Endodermal cell (in vitro differentiated cells): ENCODE measurements around the gene UCP1. TPM values are rescaled to one million over a fixed set of nuclear protein-coding genes. Genes with fewer than 3 reads are reported as not detected.

Experiments
- DNase-seq: peaks from one replicate; pipeline ENCODE4 v3.0.0-alpha.2; 2017
- H3K27ac ChIP-seq: 2 replicates; pipeline ENCODE4 v1.5.1; 2013; ENCODE audit warnings: mild to moderate bottlenecking, low read depth, low read length, moderate library complexity
- H3K27me3 ChIP-seq: 2 replicates; pipeline ENCODE4 v1.6.1; 2013; ENCODE audit warnings: mild to moderate bottlenecking, low read length, moderate library complexity; ENCODE audit not compliant: insufficient read depth, control insufficient read depth, poor library complexity, severe bottlenecking
- H3K36me3 ChIP-seq: 2 replicates; pipeline ENCODE4 v1.7.0; 2013; ENCODE audit warnings: mild to moderate bottlenecking, low read length, moderate library complexity; ENCODE audit not compliant: control insufficient read depth, insufficient read depth
- H3K4me1 ChIP-seq: one replicate; pipeline ENCODE4 v1.7.0; 2013; ENCODE audit warnings: low read length; ENCODE audit not compliant: control insufficient read depth, insufficient read depth
- H3K4me3 ChIP-seq: 2 replicates; pipeline ENCODE4 v1.5.1; 2013; ENCODE audit warnings: mild to moderate bottlenecking, low read length, moderate library complexity
- H3K9ac ChIP-seq: 2 replicates; pipeline ENCODE4 v1.6.1; 2013; ENCODE audit warnings: mild to moderate bottlenecking, low read length, moderate library complexity; ENCODE audit not compliant: poor library complexity, severe bottlenecking; ENCODE audit errors: extremely low read depth
- H3K9me3 ChIP-seq: 2 replicates; pipeline ENCODE4 v1.6.1; 2013; ENCODE audit warnings: mild to moderate bottlenecking, low read length, moderate library complexity; ENCODE audit not compliant: control insufficient read depth
- H3K27ac Mint-ChIP-seq: 2 replicates; pipeline ENCODE4 v1.8.0; 2020; ENCODE audit warnings: mixed read lengths
- H3K27me3 Mint-ChIP-seq: 2 replicates; pipeline ENCODE4 v1.8.0; 2021; ENCODE audit warnings: mild to moderate bottlenecking, mixed read lengths; ENCODE audit not compliant: insufficient read depth
- H3K36me3 Mint-ChIP-seq: 2 replicates; pipeline ENCODE4 v1.8.0; 2020; ENCODE audit warnings: low read depth, mixed read lengths
- H3K4me1 Mint-ChIP-seq: 2 replicates; pipeline ENCODE4 v1.8.0; 2020; ENCODE audit warnings: mixed read lengths
- H3K4me3 Mint-ChIP-seq: 2 replicates; pipeline ENCODE4 v1.8.0; 2020; ENCODE audit warnings: mild to moderate bottlenecking, moderate library complexity, mixed read lengths
- H3K9me3 Mint-ChIP-seq: 2 replicates; pipeline ENCODE4 v1.8.0; 2020; ENCODE audit warnings: mild to moderate bottlenecking, mixed read lengths
- CTCF ChIP-seq: fragments of 200-600 bp; sonication (generic); conservative IDR thresholded peaks from 2 replicates; pipeline ENCODE4 v1.5.0; 2021; ENCODE audit warnings: antibody characterized with exemption, mild to moderate bottlenecking
- WGBS, 2 experiments: methylation state at CpG; one replicate each; pipeline versions ENCODE4 v1.1.5 to v1.1.7; 2013; ENCODE audit warnings: missing lambda C conversion rate in 2 of 2, mixed read lengths in 1 of 2; ENCODE audit not compliant: insufficient coverage in 1 of 2, insufficient read length in 1 of 2; 5-methylcytosine and 5-hydroxymethylcytosine counted together
- total RNA-seq, 2 donors: library from RNA; stranded (reverse); fragmentation: NEBNext Ultra II Directional in 1 of 2; extraction: Animal tissue kit (Norgen Biotek cat#: 25700) in 1 of 2; gene quantifications; 2 replicates in 1 of 2; 3 replicates in 1 of 2; pipeline ENCODE4 v1.2.1, GENCODE V29; 2021

UCP1 gene
- total RNA-seq, 2 donors from 2014 or later = 0.24 TPM; not detected in 1

- Histone ChIP-seq H3K27me3 (no peaks in the 10 kb centered on the region), H3K36me3 (peaks cover 68% of the 10 kb centered on the region), H3K27ac (no peak overlapping the region), H3K4me1 (no peaks in the 10 kb centered on the region), H3K9me3 (no peaks in the 10 kb centered on the region), H3K9ac (no peak overlapping the region), H3K4me3 (no peak overlapping the region)
- WGBS, 2 experiments = 89 to 93% methylated on average over 3 to 4 of the region's 4 CpGs
- DNase-seq = no peak
- peaks cover 28% of the 10 kb centered on the region for H3K36me3 Mint-ChIP-seq
- H3K27me3 Mint-ChIP-seq = no peaks in the 10 kb centered on the region
- no peaks in the 10 kb centered on the region for H3K4me1 Mint-ChIP-seq
- no peak overlapping the region for H3K27ac Mint-ChIP-seq
- no peak overlapping the region for H3K4me3 Mint-ChIP-seq
- no peaks in the 10 kb centered on the region for H3K9me3 Mint-ChIP-seq
- TF ChIP-seq CTCF = no peak
These were observed 34.7 kb downstream of the UCP1 start for GRCh38 chr4:140533951-140534480.

DNA sequence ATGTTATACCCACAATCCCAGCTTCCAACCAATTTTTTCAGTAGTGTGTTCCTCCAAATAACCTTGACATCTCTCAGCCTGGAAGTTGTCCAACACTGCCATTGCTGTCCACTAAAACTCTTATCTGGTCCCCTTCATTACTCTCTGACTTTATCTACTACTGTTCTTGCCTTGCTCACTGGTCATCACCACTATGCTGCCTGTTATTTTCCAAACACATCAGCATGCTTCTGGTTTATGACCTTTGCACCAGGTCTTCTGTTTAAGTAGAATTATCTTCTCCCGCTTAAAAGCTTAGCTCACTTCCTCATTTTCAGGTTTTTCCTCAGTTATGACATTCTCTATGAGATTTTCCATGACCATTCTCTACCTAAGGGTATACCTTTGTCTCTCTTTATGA lies 39.3 kb downstream of the UCP1 start:
- Mint-ChIP-seq H3K27me3 (no peaks in the 10 kb centered on the region), H3K27ac (no peak overlapping the region), H3K36me3 (peaks cover 32% of the 10 kb centered on the region), H3K4me1 (peaks cover 15% of the 10 kb centered on the region), H3K9me3 (peaks cover 2% of the 10 kb centered on the region), H3K4me3 (no peak overlapping the region)
- Histone ChIP-seq H3K9me3 (peaks cover 13% of the 10 kb centered on the region), H3K27ac (no peak overlapping the region), H3K4me1 (no peaks in the 10 kb centered on the region), H3K9ac (no peak overlapping the region), H3K27me3 (no peaks in the 10 kb centered on the region), H3K36me3 (peaks cover 63% of the 10 kb centered on the region), H3K4me3 (no peak overlapping the region)
- DNase-seq = no peak
- TF ChIP-seq CTCF = no peak
- 94 to 100% methylated on average over 1 of the region's 1 CpG for WGBS, 2 experiments

DNA sequence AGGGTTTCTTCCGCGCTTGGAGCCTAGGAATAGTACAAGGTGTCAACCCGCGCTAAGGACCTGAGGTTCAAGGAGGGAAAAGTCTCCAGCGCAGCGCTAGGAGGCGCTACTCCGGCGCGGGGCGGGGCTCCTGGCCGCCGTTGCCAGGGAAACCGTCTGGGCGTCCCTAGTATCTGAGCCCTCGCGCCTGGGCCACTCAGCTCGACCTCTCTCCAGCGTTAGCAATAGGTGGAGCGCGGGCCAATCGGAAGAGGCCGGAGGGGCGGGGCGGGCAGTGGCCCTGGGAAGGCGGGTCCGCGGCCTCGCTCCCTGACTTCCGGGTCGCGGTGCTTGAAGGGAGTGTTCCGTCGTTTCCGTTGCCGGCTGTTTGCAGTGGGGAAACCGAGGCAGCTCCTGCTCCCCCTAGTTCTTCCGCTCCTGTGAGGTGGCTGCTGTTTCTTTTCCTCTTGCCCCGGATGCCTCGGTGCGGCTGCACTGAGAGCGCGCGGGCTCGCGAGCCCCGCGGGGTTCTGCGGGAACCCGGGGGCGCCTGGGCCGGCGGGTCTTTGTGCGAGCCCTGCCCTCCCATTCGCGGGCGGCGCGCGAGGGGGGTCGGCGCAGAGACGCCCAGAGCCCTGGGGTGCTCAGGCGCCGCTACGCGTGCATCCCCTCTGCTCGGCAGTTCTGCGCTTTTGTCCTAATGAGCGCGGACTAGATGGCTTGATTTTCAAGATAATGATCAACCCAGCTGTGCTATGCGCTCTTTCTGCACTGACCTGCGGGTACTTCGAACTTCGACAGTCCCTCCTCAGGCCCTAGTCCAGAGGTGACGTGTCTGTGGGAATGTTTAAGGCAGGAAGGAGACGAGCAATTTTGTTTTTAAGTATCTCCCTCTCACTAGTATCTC lies 44.7 kb downstream of the UCP1 start, which contains the start of gene ELMOD2:
Gene ELMOD2 (plus strand): TSS at position 312 of the 886 bp plus-strand sequence. CDS start 1,261 bp downstream, outside the sequence.
- peak; percentile 99 for DNase-seq
- WGBS, 2 experiments = 1 to 4% methylated on average over 17 to 76 of the region's 77 CpGs
- peaks cover 19% of the 10 kb centered on the region for H3K4me1 Mint-ChIP-seq
- H3K4me3 Mint-ChIP-seq = peak within 1 kb of the TSS; percentile 75
- no peaks in the 10 kb centered on the region for H3K4me1 ChIP-seq
- TF ChIP-seq CTCF = peak; percentile 95
- peaks cover 22% of the 10 kb centered on the region for H3K9me3 ChIP-seq
- peaks cover 16% of the 10 kb centered on the region for H3K27me3 Mint-ChIP-seq
- H3K9ac ChIP-seq = peak within 1 kb of the TSS; percentile 49
- H3K27ac Mint-ChIP-seq = peak within 1 kb of the TSS; percentile 89
- peak within 1 kb of the TSS; percentile 91 for H3K27ac ChIP-seq
- peak within 1 kb of the TSS; percentile 89 for H3K4me3 ChIP-seq
- peaks cover 22% of the 10 kb centered on the region for H3K36me3 Mint-ChIP-seq
- H3K36me3 ChIP-seq = peaks cover 26% of the 10 kb centered on the region
- peaks cover 21% of the 10 kb centered on the region for H3K9me3 Mint-ChIP-seq
- H3K27me3 ChIP-seq = no peaks in the 10 kb centered on the region
